Tibial nerve (tissue), 4 donors: ENCODE results near the gene PPP2R2D. TPM values are rescaled to one million over a fixed set of nuclear protein-coding genes. Genes with fewer than 3 reads are reported as not detected.
"Not testable (repeated sequence)": the region's sequence is repeated elsewhere in the genome, so short reads cannot be mapped to it uniquely, and the experiment has no call there.

ENCODE experiments used
- DNase-seq, 2 donors: peaks; one replicate each; pipeline ENCODE4 v3.0.0-alpha.2; 2019; ENCODE audit warnings: low spot score in 2 of 2
- H3K27ac ChIP-seq, 4 donors: fragments of 200-600 bp; sonication (generic) in 3 of 4; one replicate each; pipeline ENCODE4 v1.5.1; 2017 to 2019; ENCODE audit warnings: mild to moderate bottlenecking in 1 of 4
- H3K27me3 ChIP-seq, 2 donors: fragments of 200-600 bp; sonication (generic) in 1 of 2; one replicate each; pipeline versions ENCODE4 v1.5.1 to v1.6.0; 2017 to 2019
- H3K36me3 ChIP-seq, 3 donors: fragments of 200-600 bp; sonication (generic); one replicate each; pipeline ENCODE4 v1.5.1; 2018 to 2019
- H3K4me1 ChIP-seq, 4 donors: fragments of 200-600 bp; sonication (generic) in 3 of 4; one replicate each; pipeline ENCODE4 v1.5.1; 2017 to 2019
- H3K4me3 ChIP-seq, 4 donors: fragments of 200-600 bp; sonication (generic) in 3 of 4; one replicate each; pipeline ENCODE4 v1.5.1; 2017 to 2019; ENCODE audit warnings: mild to moderate bottlenecking in 1 of 4, moderate library complexity in 1 of 4
- H3K9me3 ChIP-seq, 4 donors: fragments of 200-600 bp; sonication (generic) in 3 of 4; one replicate each; pipeline ENCODE4 v1.5.1; 2017 to 2019
- EP300 ChIP-seq, 2 donors: sonication (generic); formaldehyde crosslinking; IDR thresholded peaks; one replicate each; pipeline ENCODE4 v1.6.1; 2017; ENCODE audit warnings: antibody characterized with exemption in 2 of 2, mild to moderate bottlenecking in 1 of 2
- POLR2A ChIP-seq, 2 donors: fragments of 450-650 bp; IDR thresholded peaks; one replicate each; pipeline ENCODE4 v1.6.1; 2017; ENCODE audit warnings: antibody characterized with exemption in 2 of 2, mild to moderate bottlenecking in 2 of 2, moderate library complexity in 2 of 2
- WGBS, 2 donors: methylation state at CpG; one replicate each; pipeline ENCODE4 v1.1.5; 2018; 5-methylcytosine and 5-hydroxymethylcytosine counted together
- total RNA-seq, 4 donors: library from RNA; depleted of rRNA; stranded (reverse); fragments of >200 nt; gene quantifications; one replicate each; pipeline ENCODE4 v1.1.0, GENCODE V29; 2016
- TF ChIP-seq, protein P1 (sequence below), 5 experiments: fragments of 200-600 bp in 3 of 5; fragments of 450-650 bp in 2 of 5; sonication (generic) in 3 of 5; IDR thresholded peaks; one replicate each; pipeline ENCODE4 v1.5.1; 2016 to 2019; ENCODE audit warnings: antibody characterized with exemption in 5 of 5, mild to moderate bottlenecking in 3 of 5, moderate library complexity in 2 of 5

The PPP2R2D gene
- total RNA-seq, 4 donors from 2014 or later: 22.9 to 35.1 (median 28.9) TPM

DNA sequence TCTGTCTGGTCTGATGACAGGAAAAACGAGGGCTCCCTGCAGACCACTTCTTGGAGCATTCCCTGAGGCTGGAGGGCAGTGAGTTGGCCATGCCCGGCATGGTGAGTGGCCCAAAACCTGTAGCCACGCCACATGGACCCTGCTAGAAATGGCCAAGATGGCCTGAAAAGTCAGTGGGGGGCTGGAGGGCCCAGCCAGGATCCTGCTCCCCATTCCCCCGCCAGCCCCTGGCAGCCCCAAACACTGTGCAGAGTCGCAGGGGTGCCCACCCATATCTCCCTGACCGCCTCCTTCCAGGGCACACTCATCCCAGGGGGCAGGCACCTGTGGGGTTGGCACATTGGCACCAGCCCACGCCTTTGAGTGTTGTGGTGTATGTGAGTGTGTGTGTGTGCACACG lies 18.7 kb upstream of the PPP2R2D start:
- TF ChIP-seq, protein P1, sequence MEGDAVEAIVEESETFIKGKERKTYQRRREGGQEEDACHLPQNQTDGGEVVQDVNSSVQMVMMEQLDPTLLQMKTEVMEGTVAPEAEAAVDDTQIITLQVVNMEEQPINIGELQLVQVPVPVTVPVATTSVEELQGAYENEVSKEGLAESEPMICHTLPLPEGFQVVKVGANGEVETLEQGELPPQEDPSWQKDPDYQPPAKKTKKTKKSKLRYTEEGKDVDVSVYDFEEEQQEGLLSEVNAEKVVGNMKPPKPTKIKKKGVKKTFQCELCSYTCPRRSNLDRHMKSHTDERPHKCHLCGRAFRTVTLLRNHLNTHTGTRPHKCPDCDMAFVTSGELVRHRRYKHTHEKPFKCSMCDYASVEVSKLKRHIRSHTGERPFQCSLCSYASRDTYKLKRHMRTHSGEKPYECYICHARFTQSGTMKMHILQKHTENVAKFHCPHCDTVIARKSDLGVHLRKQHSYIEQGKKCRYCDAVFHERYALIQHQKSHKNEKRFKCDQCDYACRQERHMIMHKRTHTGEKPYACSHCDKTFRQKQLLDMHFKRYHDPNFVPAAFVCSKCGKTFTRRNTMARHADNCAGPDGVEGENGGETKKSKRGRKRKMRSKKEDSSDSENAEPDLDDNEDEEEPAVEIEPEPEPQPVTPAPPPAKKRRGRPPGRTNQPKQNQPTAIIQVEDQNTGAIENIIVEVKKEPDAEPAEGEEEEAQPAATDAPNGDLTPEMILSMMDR (IDR thresholded peaks at IDR 0.05): no peak
- TF ChIP-seq POLR2A (IDR thresholded peaks at IDR 0.05): no peak
- TF ChIP-seq EP300 (IDR thresholded peaks at IDR 0.05): no peak
- 94 to 96% methylated on average over 7 to 8 of the region's 8 CpGs for WGBS, 2 donors
- DNase-seq: no peak

GRCh38 chr10:131882590-131883451 lies 18.0 kb upstream of the PPP2R2D start:
- H3K4me3 ChIP-seq: no peak overlapping the region
- no peaks in the 10 kb centered on the region for H3K36me3 ChIP-seq
- no peak overlapping the region for H3K27ac ChIP-seq
- TF ChIP-seq, protein P1 (IDR thresholded peaks at IDR 0.05): no peak
- TF ChIP-seq EP300 (IDR thresholded peaks at IDR 0.05): no peak
- peaks cover 0 to 11% of the 10 kb centered on the region in 2 donors for H3K27me3 ChIP-seq
- H3K4me1 ChIP-seq: peaks cover 0 to 7% (median 2%) of the 10 kb centered on the region in 4 donors
- peaks cover 0 to 18% (median 0%) of the 10 kb centered on the region in 4 donors for H3K9me3 ChIP-seq
- 89% methylated on average over 10 of the region's 10 CpGs for WGBS, 2 donors
- no peak for DNase-seq

More for the DNA sequence above, 18.7 kb upstream of the PPP2R2D start:
- peaks cover 0 to 11% of the 10 kb centered on the region in 2 donors for H3K27me3 ChIP-seq
- no peaks in the 10 kb centered on the region for H3K36me3 ChIP-seq
- H3K4me1 ChIP-seq: peaks cover 0 to 7% (median 2%) of the 10 kb centered on the region in 4 donors
- peaks cover 0 to 18% (median 0%) of the 10 kb centered on the region in 4 donors for H3K9me3 ChIP-seq
- no peak overlapping the region for H3K4me3 ChIP-seq
- H3K27ac ChIP-seq: no peak overlapping the region

- H3K4me1 ChIP-seq, H3K4me3 ChIP-seq, DNase-seq, H3K27ac ChIP-seq, H3K36me3 ChIP-seq: not testable (repeated sequence)
- Histone ChIP-seq H3K9me3 (peaks cover 0 to 12% (median 0%) of the 10 kb centered on the region in 4 donors), H3K27me3 (peaks cover 0 to 11% of the 10 kb centered on the region in 2 donors)
- 61 to 62% methylated on average over 5 to 6 of the region's 7 CpGs for WGBS, 2 donors
These were observed 17.0 kb upstream of the PPP2R2D start for GRCh38 chr10:131883621-131884393.

DNA sequence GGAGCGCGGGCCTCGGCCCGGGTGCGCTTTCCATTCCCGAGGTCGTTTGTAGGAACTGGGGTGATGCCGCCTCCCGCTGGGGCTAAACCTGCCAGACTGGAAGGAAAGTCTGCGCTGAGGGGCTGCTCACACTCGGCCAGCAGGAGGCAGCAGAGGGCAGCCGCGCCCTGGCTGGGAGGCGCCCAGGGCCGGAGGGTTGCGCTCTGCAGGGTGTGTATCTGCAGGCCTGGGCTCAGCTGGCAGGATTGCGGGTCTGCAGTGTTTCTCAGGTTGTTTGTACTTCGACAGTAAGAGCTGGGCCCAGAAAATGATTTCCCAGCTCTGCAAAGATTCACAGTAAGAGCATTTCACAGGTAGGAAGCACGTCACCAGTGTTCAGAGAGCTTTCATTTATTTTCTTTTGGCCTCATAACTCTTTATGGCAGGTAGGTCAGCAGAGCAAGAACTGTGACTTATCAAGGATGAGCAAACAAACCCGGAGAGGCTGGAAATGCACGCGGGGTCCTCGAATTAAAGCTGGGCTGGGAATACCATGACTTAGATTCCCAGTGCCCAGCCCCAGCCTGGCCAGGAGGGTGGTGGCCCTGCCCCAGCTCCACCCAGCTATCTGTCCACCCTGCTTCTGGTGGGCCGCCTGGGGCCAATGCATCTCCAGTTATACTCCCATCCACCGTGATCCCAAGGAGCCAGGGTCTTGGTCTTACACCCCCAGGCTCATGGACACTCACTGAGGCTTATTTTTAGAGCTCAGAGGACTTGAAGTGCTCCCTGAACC lies 15.2 kb upstream of the PPP2R2D start:
- Histone ChIP-seq H3K36me3 (no peaks in the 10 kb centered on the region), H3K4me1 (peaks cover 0 to 7% (median 2%) of the 10 kb centered on the region in 4 donors), H3K4me3 (no peak overlapping the region), H3K27ac (no peak overlapping the region), H3K27me3 (peaks cover 0 to 18% of the 10 kb centered on the region in 2 donors), H3K9me3 (peaks cover 0 to 12% (median 0%) of the 10 kb centered on the region in 4 donors)
- DNase-seq: peak; percentile 45 to 57
- TF ChIP-seq, protein P1 (IDR thresholded peaks at IDR 0.05): peak; percentile 87 to 97 (median 90)
- TF ChIP-seq POLR2A (IDR thresholded peaks at IDR 0.05) (no peak), EP300 (IDR thresholded peaks at IDR 0.05) (no peak)
- WGBS, 2 donors: 23 to 32% methylated on average over 21 to 24 of the region's 25 CpGs

DNA sequence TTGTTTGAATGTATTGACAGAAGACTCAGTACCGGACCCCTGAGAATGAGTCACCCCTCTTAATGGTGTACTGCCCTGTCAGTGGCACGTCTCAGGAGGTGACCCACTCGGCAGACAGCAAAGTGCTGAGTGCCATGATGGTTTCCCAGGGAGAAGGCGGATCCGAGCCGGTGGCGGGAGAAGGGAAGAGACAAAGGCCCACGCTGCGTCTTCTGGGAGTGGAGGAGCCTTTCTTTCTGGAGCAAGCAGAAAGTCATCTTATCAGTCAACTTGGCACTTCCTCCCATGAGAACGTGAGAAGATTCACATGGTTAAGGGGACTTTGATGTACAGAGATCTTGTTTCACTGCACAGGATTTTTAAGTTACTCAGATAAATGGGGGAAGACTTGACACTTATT lies 14.6 kb upstream of the PPP2R2D start:
- WGBS, 2 donors: 68 to 80% methylated on average over 10 of the region's 10 CpGs
- Histone ChIP-seq H3K4me3 (no peak overlapping the region), H3K27me3 (peaks cover 0 to 24% of the 10 kb centered on the region in 2 donors), H3K36me3 (no peaks in the 10 kb centered on the region), H3K4me1 (peaks cover 0 to 7% (median 2%) of the 10 kb centered on the region in 4 donors), H3K27ac (no peak overlapping the region), H3K9me3 (peaks cover 0 to 5% (median 0%) of the 10 kb centered on the region in 4 donors)
- TF ChIP-seq POLR2A (IDR thresholded peaks at IDR 0.05) (no peak), EP300 (IDR thresholded peaks at IDR 0.05) (no peak)
- TF ChIP-seq, protein P1 (IDR thresholded peaks at IDR 0.05): no peak
- DNase-seq: no peak
